Activated B cell treated with CpG ODN at 0.5 μM for 24 hours (primary cell): ENCODE measurements around the gene ST8SIA1. TPM values are rescaled to one million over a fixed set of nuclear protein-coding genes. Genes with fewer than 3 reads are reported as not detected.

Experiments
- ATAC-seq: fragments of 200-7000 bp; cut with Tn5 transposase; one replicate; pipeline ENCODE4 v1.10.0; 2021; ENCODE audit warnings: low read depth, mild to moderate bottlenecking, moderate library complexity
- CTCF ChIA-PET: fragments of 350-600 bp; sonication (Branson Sonifier 250); formaldehyde crosslinking; loops from one replicate; lab custom pipeline; 2021; ENCODE audit warnings: antibody characterized with exemption; lab: Charles Lee
- POLR2A ChIA-PET: fragments of 350-600 bp; sonication (Branson Sonifier 250); formaldehyde crosslinking; loops from one replicate; lab custom pipeline; 2021; ENCODE audit warnings: antibody characterized with exemption; lab: Charles Lee
- DNase-seq: peaks from one replicate; pipeline ENCODE4 v3.0.0; 2022
- H3K27ac Mint-ChIP-seq: one replicate; pipeline ENCODE4 v1.8.0; 2020; ENCODE audit warnings: mixed read lengths
- H3K27me3 Mint-ChIP-seq: one replicate; pipeline ENCODE4 v1.8.0; 2021; ENCODE audit warnings: mixed read lengths
- H3K36me3 Mint-ChIP-seq: one replicate; pipeline ENCODE4 v1.8.0; 2021; ENCODE audit warnings: low read depth, mixed read lengths
- H3K4me1 Mint-ChIP-seq: one replicate; pipeline ENCODE4 v1.8.0; 2021; ENCODE audit warnings: mixed read lengths
- H3K4me3 Mint-ChIP-seq: one replicate; pipeline ENCODE4 v1.8.0; 2020; ENCODE audit warnings: mild to moderate bottlenecking, mixed read lengths
- H3K9me3 Mint-ChIP-seq: one replicate; pipeline ENCODE4 v1.8.0; 2020; ENCODE audit warnings: mixed read lengths
- intact Hi-C: fragments of 100-400 bp; cut with micrococcal nuclease; formaldehyde crosslinking; loops from one replicate; pipeline ENCODE4 v1.15.1; 2024
- total RNA-seq: library from RNA; stranded (reverse); gene quantifications from 2 replicates; pipeline ENCODE4 v1.2.3, GENCODE V29; 2022
- TF ChIP-seq, protein P1 (sequence below): fragments of 200-600 bp; IDR thresholded peaks from one replicate; pipeline ENCODE4 v1.8.0; 2022; ENCODE audit warnings: antibody characterized with exemption, mild to moderate bottlenecking

Gene ST8SIA1
- total RNA-seq, 1 donor from 2014 or later = 0.31 TPM

- CTCF ChIA-PET = no interaction called here
- no peak for ATAC-seq
These were observed 65.5 kb downstream of the ST8SIA1 start for GRCh38 chr12:22268973-22269372.

DNA sequence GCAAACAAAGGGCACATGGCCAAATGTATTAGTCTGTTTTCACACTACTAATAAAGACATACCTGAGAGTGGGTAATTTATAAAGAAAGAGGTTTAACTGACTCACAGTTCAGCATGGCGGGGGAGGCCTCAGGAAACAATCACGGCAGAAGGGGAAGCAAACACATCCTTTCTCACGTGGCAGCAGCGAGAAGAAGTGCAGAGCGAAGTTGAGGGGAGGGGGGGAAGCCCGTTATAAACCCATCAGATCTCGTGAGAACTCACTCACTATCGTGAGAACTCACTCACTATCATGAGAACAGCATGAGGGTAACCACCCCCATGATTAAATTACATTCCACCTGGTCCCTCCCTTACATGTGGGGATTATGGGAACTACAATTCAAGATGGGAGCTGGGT, 66.1 kb downstream of the ST8SIA1 start:
- no peak overlapping the region for H3K27ac Mint-ChIP-seq
- H3K36me3 Mint-ChIP-seq = no peaks in the 10 kb centered on the region
- TF ChIP-seq, protein P1, sequence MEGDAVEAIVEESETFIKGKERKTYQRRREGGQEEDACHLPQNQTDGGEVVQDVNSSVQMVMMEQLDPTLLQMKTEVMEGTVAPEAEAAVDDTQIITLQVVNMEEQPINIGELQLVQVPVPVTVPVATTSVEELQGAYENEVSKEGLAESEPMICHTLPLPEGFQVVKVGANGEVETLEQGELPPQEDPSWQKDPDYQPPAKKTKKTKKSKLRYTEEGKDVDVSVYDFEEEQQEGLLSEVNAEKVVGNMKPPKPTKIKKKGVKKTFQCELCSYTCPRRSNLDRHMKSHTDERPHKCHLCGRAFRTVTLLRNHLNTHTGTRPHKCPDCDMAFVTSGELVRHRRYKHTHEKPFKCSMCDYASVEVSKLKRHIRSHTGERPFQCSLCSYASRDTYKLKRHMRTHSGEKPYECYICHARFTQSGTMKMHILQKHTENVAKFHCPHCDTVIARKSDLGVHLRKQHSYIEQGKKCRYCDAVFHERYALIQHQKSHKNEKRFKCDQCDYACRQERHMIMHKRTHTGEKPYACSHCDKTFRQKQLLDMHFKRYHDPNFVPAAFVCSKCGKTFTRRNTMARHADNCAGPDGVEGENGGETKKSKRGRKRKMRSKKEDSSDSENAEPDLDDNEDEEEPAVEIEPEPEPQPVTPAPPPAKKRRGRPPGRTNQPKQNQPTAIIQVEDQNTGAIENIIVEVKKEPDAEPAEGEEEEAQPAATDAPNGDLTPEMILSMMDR = no peak
- POLR2A ChIA-PET = no interaction called here
- peaks cover 3% of the 10 kb centered on the region for H3K27me3 Mint-ChIP-seq
- no peak for DNase-seq
- peaks cover 5% of the 10 kb centered on the region for H3K4me1 Mint-ChIP-seq
- CTCF ChIA-PET = no interaction called here
- H3K9me3 Mint-ChIP-seq = no peaks in the 10 kb centered on the region
- ATAC-seq = no peak
- intact Hi-C loops = no loop called here
- H3K4me3 Mint-ChIP-seq = no peak overlapping the region

More at GRCh38 chr12:22268973-22269372, 65.5 kb downstream of the ST8SIA1 start:
- H3K4me3 Mint-ChIP-seq = no peak overlapping the region
- H3K27ac Mint-ChIP-seq = no peak overlapping the region
- TF ChIP-seq, protein P1 = no peak
- intact Hi-C loops = no loop called here
- H3K36me3 Mint-ChIP-seq = no peaks in the 10 kb centered on the region
- H3K4me1 Mint-ChIP-seq = peaks cover 5% of the 10 kb centered on the region
- no peak for DNase-seq
- POLR2A ChIA-PET = no interaction called here
- H3K9me3 Mint-ChIP-seq = no peaks in the 10 kb centered on the region
- H3K27me3 Mint-ChIP-seq = peaks cover 6% of the 10 kb centered on the region

- no peak overlapping the region for H3K27ac Mint-ChIP-seq
- no peaks in the 10 kb centered on the region for H3K9me3 Mint-ChIP-seq
- ATAC-seq = no peak
- DNase-seq = no peak
- intact Hi-C loops = no loop called here
- ChIA-PET POLR2A (no interaction called here), CTCF (no interaction called here)
- no peak overlapping the region for H3K4me3 Mint-ChIP-seq
- no peaks in the 10 kb centered on the region for H3K27me3 Mint-ChIP-seq
- peaks cover 5% of the 10 kb centered on the region for H3K4me1 Mint-ChIP-seq
- TF ChIP-seq, protein P1 = no peak
- H3K36me3 Mint-ChIP-seq = no peaks in the 10 kb centered on the region
These were observed 68.4 kb downstream of the ST8SIA1 start for GRCh38 chr12:22266101-22266500.

GRCh38 chr12:22264380-22264779, 70.1 kb downstream of the ST8SIA1 start:
- no peaks in the 10 kb centered on the region for H3K27me3 Mint-ChIP-seq
- CTCF ChIA-PET = no interaction called here
- peaks cover 5% of the 10 kb centered on the region for H3K4me1 Mint-ChIP-seq
- no peaks in the 10 kb centered on the region for H3K36me3 Mint-ChIP-seq
- no peak overlapping the region for H3K4me3 Mint-ChIP-seq
- H3K9me3 Mint-ChIP-seq = no peaks in the 10 kb centered on the region
- no peak for ATAC-seq
- no peak overlapping the region for H3K27ac Mint-ChIP-seq
- TF ChIP-seq, protein P1 = no peak
- POLR2A ChIA-PET = no interaction called here
- intact Hi-C loops = no loop called here
- no peak for DNase-seq

- DNase-seq = no peak
- Mint-ChIP-seq H3K4me1 (no peaks in the 10 kb centered on the region), H3K36me3 (no peaks in the 10 kb centered on the region), H3K27me3 (no peaks in the 10 kb centered on the region), H3K9me3 (no peaks in the 10 kb centered on the region), H3K4me3 (no peak overlapping the region), H3K27ac (no peak overlapping the region)
- no peak for ATAC-seq
- POLR2A ChIA-PET = no interaction called here
- intact Hi-C loops = no loop called here
- TF ChIP-seq, protein P1 = no peak
- CTCF ChIA-PET = no interaction called here
These were observed 72.2 kb downstream of the ST8SIA1 start for GRCh38 chr12:22262309-22262708.
